ENCODE results near the gene MINK1. TPM values are rescaled to one million over a fixed set of nuclear protein-coding genes. Genes with fewer than 3 reads are reported as not detected.
A peak's percentile ranks its signal among the peaks of the same experiment; 100 is the strongest.
"Not testable (repeated sequence)": the region's sequence is repeated elsewhere in the genome, so short reads cannot be mapped to it uniquely, and the experiment has no call there.

Gene MINK1
- total RNA-seq, 1 donor from 2014 or later = 13.0 TPM

GRCh38 chr17:4856271-4856936, 23.3 kb downstream of the MINK1 start:
- H3K27me3 ChIP-seq (ENCODE audit: control insufficient read depth in 3 of 3, insufficient read depth in 3 of 3, low read length in 3 of 3) = no peaks in the 10 kb centered on the region
- H3K9ac ChIP-seq (ENCODE audit: low read depth in 1 of 3, low read length in 3 of 3) = no peak overlapping the region
- peaks cover 12 to 34% (median 16%) of the 10 kb centered on the region in 3 donors for H3K4me1 ChIP-seq (ENCODE audit: control insufficient read depth in 3 of 3, insufficient read depth in 3 of 3, low read length in 3 of 3)
- peaks cover 0 to 7% (median 2%) of the 10 kb centered on the region in 3 donors for H3K36me3 ChIP-seq (ENCODE audit: control insufficient read depth in 3 of 3, insufficient read depth in 3 of 3, low read length in 3 of 3)
- no peaks in the 10 kb centered on the region for H3K9me3 ChIP-seq (ENCODE audit: control insufficient read depth in 3 of 3, low read length in 3 of 3)
- H3K27ac ChIP-seq (ENCODE audit: low read depth, low read length) = no peak overlapping the region
- no peak overlapping the region for H3K4me3 ChIP-seq (ENCODE audit: low read length in 3 of 3)

- no peaks in the 10 kb centered on the region for H3K9me3 ChIP-seq (ENCODE audit: control insufficient read depth in 3 of 3, low read length in 3 of 3)
- peak overlapping the region in 1 of 3 donors; percentile 45 for H3K4me3 ChIP-seq (ENCODE audit: low read length in 3 of 3)
- H3K4me1 ChIP-seq (ENCODE audit: control insufficient read depth in 3 of 3, insufficient read depth in 3 of 3, low read length in 3 of 3) = peaks cover 12 to 34% (median 16%) of the 10 kb centered on the region in 3 donors
- no peak overlapping the region for H3K27ac ChIP-seq (ENCODE audit: low read depth, low read length)
- no peak overlapping the region for H3K9ac ChIP-seq (ENCODE audit: low read depth in 1 of 3, low read length in 3 of 3)
- peaks cover 0 to 7% (median 2%) of the 10 kb centered on the region in 3 donors for H3K36me3 ChIP-seq (ENCODE audit: control insufficient read depth in 3 of 3, insufficient read depth in 3 of 3, low read length in 3 of 3)
- H3K27me3 ChIP-seq (ENCODE audit: control insufficient read depth in 3 of 3, insufficient read depth in 3 of 3, low read length in 3 of 3) = no peaks in the 10 kb centered on the region
Measured at GRCh38 chr17:4856937-4857314, 23.8 kb downstream of the MINK1 start.

GRCh38 chr17:4857347-4857746, 24.2 kb downstream of the MINK1 start:
- not testable (repeated sequence) for H3K36me3 ChIP-seq (ENCODE audit: control insufficient read depth in 3 of 3, insufficient read depth in 3 of 3, low read length in 3 of 3); H3K9ac ChIP-seq (ENCODE audit: low read depth in 1 of 3, low read length in 3 of 3); H3K9me3 ChIP-seq (ENCODE audit: control insufficient read depth in 3 of 3, low read length in 3 of 3); H3K27me3 ChIP-seq (ENCODE audit: control insufficient read depth in 3 of 3, insufficient read depth in 3 of 3, low read length in 3 of 3)
- peaks cover 12 to 32% (median 16%) of the 10 kb centered on the region in 3 donors for H3K4me1 ChIP-seq (ENCODE audit: control insufficient read depth in 3 of 3, insufficient read depth in 3 of 3, low read length in 3 of 3)
- H3K4me3 ChIP-seq (ENCODE audit: low read length in 3 of 3) = peak overlapping the region in 1 of 3 donors; percentile 45
- peak overlapping the region; percentile 28 for H3K27ac ChIP-seq (ENCODE audit: low read depth, low read length)

- peaks cover 12 to 31% (median 16%) of the 10 kb centered on the region in 3 donors for H3K4me1 ChIP-seq (ENCODE audit: control insufficient read depth in 3 of 3, insufficient read depth in 3 of 3, low read length in 3 of 3)
- no peak overlapping the region for H3K9ac ChIP-seq (ENCODE audit: low read depth in 1 of 3, low read length in 3 of 3)
Measured at GRCh38 chr17:4858068-4858881, 25.1 kb downstream of the MINK1 start.

GRCh38 chr17:4858882-4859260, 25.7 kb downstream of the MINK1 start:
- Histone ChIP-seq H3K4me3 (ENCODE audit: low read length in 3 of 3) (peak overlapping the region in 1 of 3 donors; percentile 7), H3K27ac (ENCODE audit: low read depth, low read length) (peak overlapping the region; percentile 14), H3K4me1 (ENCODE audit: control insufficient read depth in 3 of 3, insufficient read depth in 3 of 3, low read length in 3 of 3) (peaks cover 12 to 31% (median 16%) of the 10 kb centered on the region in 3 donors), H3K36me3 (ENCODE audit: control insufficient read depth in 3 of 3, insufficient read depth in 3 of 3, low read length in 3 of 3) (peaks cover 0 to 4% (median 2%) of the 10 kb centered on the region in 3 donors), H3K27me3 (ENCODE audit: control insufficient read depth in 3 of 3, insufficient read depth in 3 of 3, low read length in 3 of 3) (no peaks in the 10 kb centered on the region), H3K9me3 (ENCODE audit: control insufficient read depth in 3 of 3, low read length in 3 of 3) (no peaks in the 10 kb centered on the region), H3K9ac (ENCODE audit: low read depth in 1 of 3, low read length in 3 of 3) (no peak overlapping the region)

More at GRCh38 chr17:4858068-4858881, 25.1 kb downstream of the MINK1 start:
- Histone ChIP-seq H3K27ac (ENCODE audit: low read depth, low read length) (peak overlapping the region; percentile 28), H3K27me3 (ENCODE audit: control insufficient read depth in 3 of 3, insufficient read depth in 3 of 3, low read length in 3 of 3) (no peaks in the 10 kb centered on the region), H3K9me3 (ENCODE audit: control insufficient read depth in 3 of 3, low read length in 3 of 3) (no peaks in the 10 kb centered on the region), H3K36me3 (ENCODE audit: control insufficient read depth in 3 of 3, insufficient read depth in 3 of 3, low read length in 3 of 3) (peaks cover 0 to 7% (median 2%) of the 10 kb centered on the region in 3 donors), H3K4me3 (ENCODE audit: low read length in 3 of 3) (peak overlapping the region in 1 of 3 donors; percentile 7)

GRCh38 chr17:4859816-4860625, 26.9 kb downstream of the MINK1 start:
- no peaks in the 10 kb centered on the region for H3K27me3 ChIP-seq (ENCODE audit: control insufficient read depth in 3 of 3, insufficient read depth in 3 of 3, low read length in 3 of 3)
- H3K27ac ChIP-seq (ENCODE audit: low read depth, low read length) = no peak overlapping the region
- H3K4me3 ChIP-seq (ENCODE audit: low read length in 3 of 3) = no peak overlapping the region
- peak overlapping the region in 1 of 3 donors; percentile 8 for H3K9ac ChIP-seq (ENCODE audit: low read depth in 1 of 3, low read length in 3 of 3)
- H3K4me1 ChIP-seq (ENCODE audit: control insufficient read depth in 3 of 3, insufficient read depth in 3 of 3, low read length in 3 of 3) = peaks cover 12 to 31% (median 16%) of the 10 kb centered on the region in 3 donors
- no peaks in the 10 kb centered on the region for H3K9me3 ChIP-seq (ENCODE audit: control insufficient read depth in 3 of 3, low read length in 3 of 3)
- peaks cover 0 to 4% (median 0%) of the 10 kb centered on the region in 3 donors for H3K36me3 ChIP-seq (ENCODE audit: control insufficient read depth in 3 of 3, insufficient read depth in 3 of 3, low read length in 3 of 3)

- Histone ChIP-seq H3K27ac (ENCODE audit: low read depth, low read length) (no peak overlapping the region), H3K27me3 (ENCODE audit: control insufficient read depth in 3 of 3, insufficient read depth in 3 of 3, low read length in 3 of 3) (no peaks in the 10 kb centered on the region), H3K9me3 (ENCODE audit: control insufficient read depth in 3 of 3, low read length in 3 of 3) (no peaks in the 10 kb centered on the region), H3K9ac (ENCODE audit: low read depth in 1 of 3, low read length in 3 of 3) (peak overlapping the region in 1 of 3 donors; percentile 8), H3K4me1 (ENCODE audit: control insufficient read depth in 3 of 3, insufficient read depth in 3 of 3, low read length in 3 of 3) (peaks cover 12 to 31% (median 16%) of the 10 kb centered on the region in 3 donors), H3K4me3 (ENCODE audit: low read length in 3 of 3) (no peak overlapping the region), H3K36me3 (ENCODE audit: control insufficient read depth in 3 of 3, insufficient read depth in 3 of 3, low read length in 3 of 3) (peaks cover 0 to 4% (median 0%) of the 10 kb centered on the region in 3 donors)
Measured at GRCh38 chr17:4860651-4861050, 27.5 kb downstream of the MINK1 start.

- H3K36me3 ChIP-seq (ENCODE audit: control insufficient read depth in 3 of 3, insufficient read depth in 3 of 3, low read length in 3 of 3) = peaks cover 0 to 4% (median 0%) of the 10 kb centered on the region in 3 donors
- no peaks in the 10 kb centered on the region for H3K9me3 ChIP-seq (ENCODE audit: control insufficient read depth in 3 of 3, low read length in 3 of 3)
- H3K27ac ChIP-seq (ENCODE audit: low read depth, low read length) = no peak overlapping the region
- H3K27me3 ChIP-seq (ENCODE audit: control insufficient read depth in 3 of 3, insufficient read depth in 3 of 3, low read length in 3 of 3) = no peaks in the 10 kb centered on the region
- no peak overlapping the region for H3K4me3 ChIP-seq (ENCODE audit: low read length in 3 of 3)
- H3K9ac ChIP-seq (ENCODE audit: low read depth in 1 of 3, low read length in 3 of 3) = no peak overlapping the region
- H3K4me1 ChIP-seq (ENCODE audit: control insufficient read depth in 3 of 3, insufficient read depth in 3 of 3, low read length in 3 of 3) = peaks cover 12 to 31% (median 16%) of the 10 kb centered on the region in 3 donors
Measured at GRCh38 chr17:4861052-4861451, 27.9 kb downstream of the MINK1 start.

- no peaks in the 10 kb centered on the region for H3K9me3 ChIP-seq (ENCODE audit: control insufficient read depth in 3 of 3, low read length in 3 of 3)
- no peak overlapping the region for H3K9ac ChIP-seq (ENCODE audit: low read depth in 1 of 3, low read length in 3 of 3)
- peaks cover 6 to 17% (median 9%) of the 10 kb centered on the region in 3 donors for H3K4me1 ChIP-seq (ENCODE audit: control insufficient read depth in 3 of 3, insufficient read depth in 3 of 3, low read length in 3 of 3)
- no peaks in the 10 kb centered on the region for H3K27me3 ChIP-seq (ENCODE audit: control insufficient read depth in 3 of 3, insufficient read depth in 3 of 3, low read length in 3 of 3)
- peaks cover 0 to 4% (median 0%) of the 10 kb centered on the region in 3 donors for H3K36me3 ChIP-seq (ENCODE audit: control insufficient read depth in 3 of 3, insufficient read depth in 3 of 3, low read length in 3 of 3)
- no peak overlapping the region for H3K4me3 ChIP-seq (ENCODE audit: low read length in 3 of 3)
- no peak overlapping the region for H3K27ac ChIP-seq (ENCODE audit: low read depth, low read length)
Measured at GRCh38 chr17:4862720-4863119, 29.6 kb downstream of the MINK1 start.
